GM12892 (cell line): ENCODE results near the gene CD84.
"Not testable (repeated sequence)": the region's sequence is repeated elsewhere in the genome, so short reads cannot be mapped to it uniquely, and the experiment has no call there.

Source experiments
- DNase-seq: peaks from one replicate; pipeline ENCODE4 v3.0.0; 2011; ENCODE audit not compliant: insufficient read length
- FAIRE-seq: peaks from 2 replicates; lab custom pipeline; 2011; peaks lifted over from hg19 to GRCh38; lab: Jason Lieb, UNC
- POLR2A ChIP-seq: IDR thresholded peaks from 2 replicates; pipeline ENCODE4 v1.6.1; 2011; ENCODE audit warnings: low read depth, low read length, control low read depth
- POLR2AphosphoS5 ChIP-seq: IDR thresholded peaks from 2 replicates; pipeline ENCODE4 v1.6.1; 2011; ENCODE audit warnings: low read depth, low read length, control low read depth
- TAF1 ChIP-seq: IDR thresholded peaks from 2 replicates; pipeline ENCODE4 v1.6.1; 2011; ENCODE audit warnings: low read depth, mild to moderate bottlenecking, control low read depth, low read length, borderline replicate concordance

The CD84 gene

DNA sequence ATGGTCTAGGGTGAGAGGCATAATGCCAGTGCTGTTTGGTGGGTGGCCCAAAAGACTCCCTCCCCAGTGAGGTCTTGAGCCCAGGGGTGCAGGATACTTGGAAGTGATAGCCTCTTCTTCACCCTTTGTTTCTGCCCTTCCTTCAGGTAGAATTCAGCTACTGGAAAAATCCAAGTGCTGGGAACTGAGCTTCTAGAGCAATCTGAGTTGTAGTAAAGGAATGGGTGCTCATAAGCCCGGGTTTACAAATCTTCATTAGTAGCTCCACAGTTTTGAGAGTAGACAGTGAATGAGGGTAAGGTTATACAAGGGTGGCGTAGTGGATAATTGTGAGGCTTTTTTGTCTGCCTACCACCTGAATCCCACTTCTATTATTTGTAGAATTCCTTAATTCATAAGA is 29.2 kb upstream of the CD84 start:
- FAIRE-seq (no peak), DNase-seq (no peak)
- TF ChIP-seq POLR2AphosphoS5 (peak; percentile 71), TAF1 (no peak), POLR2A (no peak)

DNA sequence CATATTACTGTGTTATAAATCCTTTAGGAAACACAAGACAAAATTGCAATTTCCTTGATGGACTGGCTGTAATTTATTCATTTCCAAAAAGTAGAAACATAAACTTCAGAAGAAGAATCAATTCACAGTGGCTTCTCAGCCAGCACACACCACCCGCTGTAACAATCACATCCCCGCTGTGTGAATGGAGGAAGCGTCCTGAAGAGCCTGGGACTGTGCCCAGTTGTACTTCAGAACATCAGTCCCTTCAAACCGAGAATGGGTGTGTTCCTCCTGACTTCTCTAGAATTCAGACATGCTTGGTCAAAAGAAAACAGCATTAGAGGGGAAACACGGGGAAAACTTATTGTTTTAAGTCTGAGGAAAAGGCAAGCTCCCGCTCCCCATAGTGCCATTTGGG is 28.8 kb upstream of the CD84 start:
- FAIRE-seq (no peak), DNase-seq (no peak)
- TF ChIP-seq TAF1 (no peak), POLR2AphosphoS5 (no peak), POLR2A (no peak; the same call in 1 of the 2 replicates)

DNA sequence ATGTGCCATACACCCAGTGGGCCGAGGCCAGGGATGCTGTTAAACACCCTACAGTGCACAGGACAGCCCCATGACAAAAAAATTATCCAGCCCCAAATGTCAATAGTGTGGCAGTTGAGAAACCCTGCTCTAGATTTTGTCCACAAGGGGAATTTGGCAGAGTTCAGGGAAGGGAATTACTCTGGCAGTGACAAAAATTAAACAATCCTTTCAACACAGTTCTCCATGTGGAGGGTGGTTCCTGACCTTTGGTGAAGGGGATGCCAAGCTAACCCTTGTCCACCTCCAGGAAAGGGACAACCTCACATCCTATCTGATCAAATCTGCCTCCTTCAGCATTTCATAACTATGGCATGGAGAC is 28.4 kb upstream of the CD84 start:
- no peak for DNase-seq
- no peak; the same call in 1 of the 2 replicates for TF ChIP-seq POLR2AphosphoS5
- TF ChIP-seq POLR2A: no peak
- TF ChIP-seq TAF1: no peak
- peak; percentile 44 for FAIRE-seq

DNA sequence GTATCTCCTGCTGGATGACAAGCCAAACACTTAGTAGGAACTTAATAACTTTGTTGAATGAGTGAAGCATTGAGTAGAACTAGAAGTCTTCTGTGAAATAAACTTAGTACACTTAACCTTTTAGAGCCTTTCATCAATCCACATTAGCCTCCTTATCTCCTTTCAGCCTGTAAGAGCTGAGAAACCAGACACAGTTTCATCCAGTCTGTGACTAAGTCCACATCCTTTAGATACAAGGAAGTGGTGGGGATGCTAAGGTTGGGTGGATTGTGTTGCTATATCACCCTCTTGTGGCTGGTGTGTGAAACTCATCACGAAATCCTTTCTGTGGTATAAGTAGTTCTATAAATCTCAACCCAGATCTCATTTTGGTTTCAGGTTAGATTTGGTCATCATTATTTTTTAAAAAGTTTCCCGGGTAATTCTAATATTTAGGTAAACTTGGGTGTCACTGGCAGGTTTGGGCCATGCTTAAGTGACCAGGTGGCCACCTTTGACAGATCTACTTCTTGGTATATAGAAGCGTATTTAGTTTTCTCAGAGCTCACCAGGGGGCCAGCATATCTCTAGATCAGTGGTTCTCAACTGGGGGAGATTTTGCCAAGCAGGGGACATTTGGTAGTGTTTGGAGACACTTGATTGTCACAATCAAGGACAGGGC is 27.8 kb upstream of the CD84 start:
- no peak for DNase-seq
- peak; percentile 97 for FAIRE-seq
- TF ChIP-seq TAF1 (no peak), POLR2A (no peak), POLR2AphosphoS5 (peak; percentile 41; the same call in 1 of the 2 replicates)

DNA sequence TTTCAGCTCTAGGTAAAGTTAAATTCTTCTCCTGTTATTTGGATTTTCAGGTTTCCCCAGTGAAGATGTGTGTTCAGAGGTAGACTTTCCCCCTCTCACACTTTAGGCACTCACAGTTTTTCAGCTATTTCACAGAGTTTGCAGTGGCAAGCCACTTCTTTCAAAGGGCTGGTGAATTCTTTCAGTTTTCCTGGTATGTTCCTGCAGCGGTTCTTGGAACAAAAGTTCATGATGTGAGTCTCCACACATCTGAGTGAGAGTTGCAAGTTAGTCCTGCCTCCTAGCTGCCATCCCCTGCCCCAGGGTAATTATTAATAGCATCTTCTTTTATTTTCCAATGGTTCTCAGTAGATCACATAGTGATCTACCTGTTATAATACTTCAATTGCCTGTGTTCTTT is 27.3 kb upstream of the CD84 start:
- DNase-seq (no peak), FAIRE-seq (no peak)
- no peak for TF ChIP-seq POLR2A
- no peak for TF ChIP-seq TAF1
- no peak for TF ChIP-seq POLR2AphosphoS5

DNA sequence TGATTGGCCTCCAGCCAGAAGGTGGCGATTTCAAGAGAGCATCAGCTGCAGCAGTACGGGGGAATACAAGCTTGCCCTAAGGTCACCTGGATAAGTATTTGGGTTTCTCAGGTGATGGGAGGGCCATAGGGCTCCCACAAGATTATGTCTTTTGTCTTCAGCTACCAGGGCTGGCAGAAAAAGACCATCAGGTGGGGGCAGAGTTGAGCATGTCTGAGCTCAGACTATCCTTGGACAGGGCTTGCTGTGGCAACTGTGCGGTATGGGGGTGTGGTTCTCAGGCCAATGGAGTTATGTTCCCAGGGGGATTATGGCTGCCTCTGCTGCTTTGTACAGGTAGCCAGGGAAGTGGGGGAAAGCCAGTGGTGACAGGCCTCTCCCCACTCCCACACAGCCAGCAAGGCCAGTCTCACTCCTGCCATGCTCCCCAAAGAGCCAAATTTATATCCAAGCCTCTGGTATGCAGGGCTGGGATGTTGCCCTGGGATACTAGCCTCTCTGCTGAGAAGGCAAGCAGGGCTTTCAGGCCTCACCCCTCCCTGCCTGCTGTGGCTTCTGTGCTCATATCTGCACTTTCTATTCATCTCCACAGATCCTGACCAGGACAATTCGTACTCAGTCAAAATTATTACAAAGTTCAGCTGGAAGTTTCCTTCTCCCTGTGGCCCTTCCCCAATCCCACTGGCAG is 26.6 kb upstream of the CD84 start:
- FAIRE-seq (no peak), DNase-seq (no peak)
- TF ChIP-seq POLR2AphosphoS5 (no peak), POLR2A (no peak; the same call in 1 of the 2 replicates), TAF1 (no peak)

DNA sequence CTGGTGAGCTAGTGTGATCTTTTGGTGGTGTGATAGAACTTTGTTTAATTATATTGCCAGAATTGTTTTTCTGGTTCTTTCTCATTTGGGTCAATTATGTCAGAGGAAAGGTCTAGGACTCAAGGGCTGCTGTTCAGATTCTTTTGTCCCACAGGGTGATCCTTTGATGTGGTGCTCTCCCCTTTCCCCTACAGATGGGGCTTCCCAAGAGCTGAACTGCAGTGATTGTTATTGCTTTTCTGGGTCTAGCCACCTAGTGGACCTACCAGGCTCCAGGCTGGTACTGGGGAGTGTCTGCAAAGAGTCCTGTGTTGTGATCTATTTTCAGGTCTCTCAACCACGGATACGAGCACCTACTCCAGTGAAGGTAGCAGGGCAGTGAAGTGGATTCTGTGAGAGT is 25.9 kb upstream of the CD84 start:
- no peak for TF ChIP-seq POLR2AphosphoS5
- no peak for TF ChIP-seq POLR2A
- TF ChIP-seq TAF1: no peak
- FAIRE-seq (no peak), DNase-seq (no peak)

DNA sequence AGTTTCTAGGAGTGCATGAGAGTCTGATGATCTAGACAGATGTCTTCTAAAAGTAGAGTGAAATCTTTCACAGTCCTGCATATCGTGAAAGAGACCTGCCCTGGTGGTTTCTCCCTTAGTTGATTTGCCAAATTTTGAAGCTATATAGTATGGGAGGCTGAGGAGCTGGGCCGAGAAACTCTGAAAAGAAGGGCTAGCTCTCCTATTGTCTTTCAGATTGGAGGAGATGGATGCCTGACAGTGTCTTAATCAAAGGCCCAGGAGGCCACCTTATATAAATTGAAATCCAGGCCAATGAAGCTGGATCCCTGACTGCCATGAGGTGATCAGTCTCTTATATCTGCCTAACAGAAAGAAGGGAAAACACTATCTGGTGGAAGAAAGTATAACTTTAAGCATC is 18.4 kb upstream of the CD84 start:
- TF ChIP-seq POLR2AphosphoS5 (no peak), TAF1 (no peak), POLR2A (no peak)
- FAIRE-seq (no peak), DNase-seq (no peak)

DNA sequence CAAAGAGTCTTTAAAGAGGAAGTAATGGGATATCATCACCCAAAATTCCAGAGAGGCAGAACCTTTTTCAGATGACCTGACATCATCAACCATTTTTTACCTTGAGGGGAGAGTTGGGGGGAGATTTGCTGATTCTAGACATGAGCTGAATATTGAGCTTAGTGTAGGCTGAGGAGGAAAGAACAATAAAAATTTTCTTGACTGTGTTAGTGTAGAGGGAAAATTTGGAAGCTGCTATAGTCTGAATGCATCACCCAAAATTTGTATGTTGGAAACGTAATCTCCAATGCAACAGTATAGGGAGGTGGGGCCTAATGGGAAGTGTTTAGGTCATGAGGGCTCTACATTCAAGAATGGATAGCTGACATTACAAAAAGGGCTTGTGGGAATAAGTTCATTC is 17.8 kb upstream of the CD84 start:
- TF ChIP-seq POLR2A (no peak), TAF1 (no peak), POLR2AphosphoS5 (no peak)
- no peak for DNase-seq
- no peak for FAIRE-seq

DNA sequence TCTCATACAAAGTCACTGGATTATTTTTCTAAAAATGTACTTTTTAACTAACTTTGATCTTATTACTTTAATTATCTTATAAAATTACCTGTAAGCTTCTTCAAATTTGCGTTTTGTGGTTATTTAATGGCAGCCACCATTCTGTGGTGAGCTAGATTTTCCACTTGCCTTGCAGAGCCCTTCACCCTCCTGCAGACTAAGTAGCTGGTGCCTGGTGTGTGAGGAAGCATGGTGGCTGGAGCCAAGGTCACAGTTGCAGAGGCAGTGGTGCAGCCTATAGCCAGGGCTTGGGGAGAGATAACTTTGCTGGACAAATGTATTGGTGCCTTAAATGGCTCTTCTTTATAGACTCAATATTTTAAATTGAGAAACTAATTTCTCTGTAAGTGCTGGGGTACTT is 11.2 kb upstream of the CD84 start:
- FAIRE-seq: no peak
- TF ChIP-seq POLR2A: no peak
- no peak for TF ChIP-seq POLR2AphosphoS5
- no peak for TF ChIP-seq TAF1
- DNase-seq: no peak

DNA sequence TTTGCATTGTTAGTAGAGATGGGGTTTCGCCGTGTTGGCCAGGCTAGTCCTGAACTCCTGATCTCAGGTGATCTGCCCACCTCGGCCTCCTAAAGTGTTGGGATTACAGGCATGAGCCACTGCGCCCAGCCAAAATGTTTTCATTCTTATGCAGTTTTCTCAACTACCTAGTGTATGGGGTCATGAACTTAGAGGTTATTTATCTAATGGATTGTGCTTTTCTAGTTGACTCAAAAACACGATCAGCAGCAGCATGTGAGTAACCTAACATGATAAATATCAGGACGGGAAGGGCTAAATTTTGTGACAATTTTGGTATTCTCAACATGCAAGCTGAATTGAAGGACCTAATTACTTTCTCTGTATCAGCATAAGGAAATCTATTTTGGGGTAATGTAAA is 9.2 kb upstream of the CD84 start:
- DNase-seq: no peak
- TF ChIP-seq POLR2A: no peak
- TF ChIP-seq POLR2AphosphoS5: no peak
- TF ChIP-seq TAF1: no peak
- FAIRE-seq: no peak

DNA sequence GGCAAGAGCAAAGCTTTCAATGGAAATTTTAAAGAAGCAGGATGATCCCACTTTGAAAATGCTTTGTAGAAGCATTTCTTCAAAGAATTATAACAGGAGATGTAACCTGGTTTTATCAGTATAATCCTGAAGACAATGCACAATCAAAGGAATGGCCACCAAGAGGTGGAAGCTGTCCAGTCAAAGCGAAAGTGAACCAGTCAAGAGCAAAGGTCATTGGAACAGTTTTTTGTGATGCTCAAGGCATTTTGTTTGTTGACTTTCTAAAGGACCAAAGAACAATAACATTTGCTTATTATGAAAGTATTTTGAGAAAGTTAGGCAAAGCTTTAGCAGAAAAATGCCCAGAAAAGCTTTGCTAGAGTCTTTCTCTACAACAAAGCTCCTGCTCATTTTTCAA is 5.5 kb upstream of the CD84 start:
- DNase-seq: no peak
- FAIRE-seq: peak; percentile 67

DNA sequence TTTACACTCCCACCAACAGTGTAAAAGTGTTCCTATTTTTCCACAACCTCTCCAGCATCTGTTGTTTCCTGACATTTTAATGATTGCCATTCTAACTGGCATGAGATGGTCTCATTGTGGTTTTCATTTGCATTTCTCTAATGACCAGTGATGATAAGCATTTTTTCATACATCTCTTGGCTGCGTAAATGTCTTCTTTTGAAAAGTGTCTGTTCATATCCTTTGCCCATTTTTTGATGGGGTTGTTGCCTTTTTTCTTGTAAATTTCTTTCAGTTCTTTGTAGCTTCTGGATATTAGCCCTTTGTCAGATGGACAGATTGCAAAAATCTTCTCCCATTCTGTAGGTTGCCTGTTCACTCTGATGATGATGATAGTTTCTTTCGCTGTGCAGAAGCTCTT is 3.7 kb upstream of the CD84 start:
- FAIRE-seq, DNase-seq: not testable (repeated sequence)

More for the DNA sequence above, 5.5 kb upstream of the CD84 start:
- no peak for TF ChIP-seq POLR2AphosphoS5
- TF ChIP-seq POLR2A: no peak
- TF ChIP-seq TAF1: no peak

DNA sequence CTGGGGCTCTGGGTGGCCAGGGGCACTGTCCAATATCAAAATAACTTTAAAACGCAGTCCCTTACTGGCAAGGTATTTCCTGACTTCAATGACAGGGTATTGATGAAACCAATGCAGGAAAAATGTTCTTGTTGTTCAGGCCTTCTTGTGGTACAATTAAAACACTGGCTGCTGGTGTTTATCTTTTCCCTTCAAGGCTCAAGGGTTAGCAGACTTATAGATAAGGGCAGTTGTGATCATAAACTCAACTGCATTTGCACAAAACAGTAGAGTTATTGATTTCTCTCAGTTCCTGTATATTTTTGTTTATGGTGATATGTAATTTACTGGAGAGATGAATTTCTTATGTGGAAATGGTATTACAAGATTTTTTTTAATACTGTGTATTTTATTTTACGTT is 2.7 kb upstream of the CD84 start:
- no peak for TF ChIP-seq TAF1
- TF ChIP-seq POLR2AphosphoS5: no peak
- TF ChIP-seq POLR2A: no peak
- no peak for DNase-seq
- FAIRE-seq: no peak
